H1 (cell line): ENCODE data around the gene ALPK3. TPM values are rescaled to one million over a fixed set of nuclear protein-coding genes. Genes with fewer than 3 reads are reported as not detected.

Experiments
- CTCF ChIA-PET: fragments of 300-600 bp; sonication (Branson Sonifier 250); formaldehyde crosslinking; loops from one replicate; lab custom pipeline; 2021; ENCODE audit not compliant: partially characterized antibody; lab: Charles Lee
- POLR2A ChIA-PET: fragments of 300-600 bp; sonication (Branson Sonifier 250); formaldehyde crosslinking; loops from one replicate; lab custom pipeline; 2021; ENCODE audit warnings: inconsistent platforms; ENCODE audit not compliant: partially characterized antibody; lab: Charles Lee
- DNase-seq, 2 experiments: peaks; one replicate each; pipeline versions ENCODE4 v3.0.0 to v3.0.0-alpha.2; 2010 to 2022; ENCODE audit warnings: low spot score in 2 of 2, low read depth in 1 of 2, mixed read lengths in 1 of 2
- FAIRE-seq: peaks from 2 replicates; lab custom pipeline; 2011; peaks lifted over from hg19 to GRCh38; lab: Jason Lieb, UNC
- H2AFZ ChIP-seq: 2 replicates; pipeline ENCODE4 v1.8.1; 2012; ENCODE audit warnings: low read length, inconsistent platforms
- H2AK5ac ChIP-seq: 2 replicates; pipeline ENCODE4 v1.6.1; 2013; ENCODE audit warnings: low read depth, low read length
- H2BK120ac ChIP-seq: replicated peaks from 2 replicates; pipeline ENCODE3; 2013; ENCODE audit warnings: low read depth, low read length, inconsistent platforms
- H2BK12ac ChIP-seq: 2 replicates; pipeline ENCODE4 v1.6.1; 2013; ENCODE audit warnings: low read depth, low read length
- H2BK15ac ChIP-seq: 2 replicates; pipeline ENCODE4 v1.6.1; 2013; ENCODE audit warnings: low read length
- H2BK20ac ChIP-seq: 2 replicates; pipeline ENCODE4 v1.6.1; 2013; ENCODE audit warnings: low read length
- H2BK5ac ChIP-seq: 2 replicates; pipeline ENCODE4 v1.6.1; 2013; ENCODE audit warnings: low read depth, low read length
- H3K14ac ChIP-seq: 2 replicates; pipeline ENCODE4 v1.6.1; 2013; ENCODE audit warnings: inconsistent platforms; ENCODE audit not compliant: insufficient read length
- H3K18ac ChIP-seq: 2 replicates; pipeline ENCODE4 v1.6.1; 2013; ENCODE audit warnings: low read length; ENCODE audit errors: extremely low read depth
- H3K23ac ChIP-seq: 2 replicates; pipeline ENCODE4 v1.6.1; 2013; ENCODE audit warnings: inconsistent platforms; ENCODE audit not compliant: insufficient read length
- H3K23me2 ChIP-seq: 2 replicates; pipeline ENCODE4 v1.6.1; 2013; ENCODE audit warnings: low read depth, low read length
- H3K27ac ChIP-seq: 2 replicates; pipeline ENCODE4 v1.6.1; 2011; ENCODE audit warnings: low read depth, low read length, inconsistent platforms
- H3K27me3 ChIP-seq, 4 experiments: replicated peaks in 1 of 4; 1 replicate in 1 of 4; 2 replicates in 3 of 4; pipeline versions ENCODE4 v1.6.1 to v1.8.1; 2011 to 2013; ENCODE audit warnings: low read length in 3 of 4, mild to moderate bottlenecking in 3 of 4, inconsistent platforms in 2 of 4, mixed read lengths in 2 of 4, moderate library complexity in 1 of 4; ENCODE audit not compliant: control insufficient read depth in 3 of 4, insufficient read depth in 3 of 4; ENCODE audit errors: extremely low read depth in 1 of 4
- H3K36me3 ChIP-seq, 4 experiments: 2 replicates each; pipeline versions ENCODE4 v1.6.1 to v1.8.1; 2011 to 2013; ENCODE audit warnings: mild to moderate bottlenecking in 4 of 4, low read length in 3 of 4, moderate library complexity in 2 of 4, control low read depth in 1 of 4, inconsistent platforms in 1 of 4; ENCODE audit not compliant: insufficient read depth in 4 of 4, control insufficient read depth in 2 of 4
- H3K4ac ChIP-seq: replicated peaks from 2 replicates; pipeline ENCODE3; 2013; ENCODE audit warnings: low read length, low read depth, mixed read lengths, inconsistent platforms; ENCODE audit not compliant: insufficient read length
- H3K4me1 ChIP-seq, 4 experiments: replicated peaks in 1 of 4; 1 replicate in 1 of 4; 2 replicates in 3 of 4; pipeline versions ENCODE4 v1.6.1 to v1.8.1; 2011 to 2013; ENCODE audit warnings: low read length in 3 of 4, inconsistent platforms in 2 of 4, mixed read lengths in 1 of 4; ENCODE audit not compliant: insufficient read depth in 4 of 4, control insufficient read depth in 3 of 4
- H3K4me2 ChIP-seq, 2 experiments: 2 replicates each; pipeline versions ENCODE4 v1.6.1 to v1.8.1; 2011 to 2013; ENCODE audit warnings: low read depth in 2 of 2, low read length in 2 of 2, control low read depth in 1 of 2, inconsistent platforms in 1 of 2, mild to moderate bottlenecking in 1 of 2; ENCODE audit not compliant: insufficient read depth in 1 of 2
- H3K4me3 ChIP-seq, 4 experiments: fragments of 200-600, 300-600 bp in 1 of 4; sonication (generic), shearing (Covaris generic), sonication (Bioruptor Twin) in 1 of 4; 2 replicates each; pipeline versions ENCODE4 v1.5.1 to v1.8.1; 2011 to 2016; ENCODE audit warnings: low read length in 4 of 4, low read depth in 3 of 4, control low read depth in 2 of 4, inconsistent platforms in 2 of 4, mild to moderate bottlenecking in 2 of 4, mixed read lengths in 1 of 4, moderate library complexity in 1 of 4; ENCODE audit not compliant: insufficient read depth in 2 of 4; ENCODE audit errors: extremely low read depth in 1 of 4
- H3K56ac ChIP-seq: replicated peaks from 2 replicates; pipeline ENCODE3; 2013; ENCODE audit warnings: low read depth, mild to moderate bottlenecking, mixed read lengths, low read length, inconsistent platforms; ENCODE audit not compliant: insufficient read length
- H3K79me1 ChIP-seq: 2 replicates; pipeline ENCODE4 v1.6.1; 2013; ENCODE audit warnings: low read depth, low read length, control low read depth
- H3K79me2 ChIP-seq, 2 experiments: 2 replicates each; pipeline versions ENCODE4 v1.6.1 to v1.8.1; 2012 to 2013; ENCODE audit warnings: low read length in 2 of 2, mild to moderate bottlenecking in 2 of 2, inconsistent platforms in 1 of 2; ENCODE audit not compliant: insufficient read depth in 2 of 2, control insufficient read depth in 1 of 2
- H3K9ac ChIP-seq, 4 experiments: replicated peaks in 1 of 4; 1 replicate in 1 of 4; 2 replicates in 3 of 4; pipeline versions ENCODE4 v1.6.1 to v1.8.1; 2011 to 2013; ENCODE audit warnings: low read depth in 3 of 4, low read length in 3 of 4, control low read depth in 2 of 4, mild to moderate bottlenecking in 2 of 4, moderate library complexity in 2 of 4, inconsistent platforms in 1 of 4; ENCODE audit errors: extremely low read depth in 1 of 4
- H3K9me3 ChIP-seq, 2 experiments: 2 replicates each; pipeline versions ENCODE4 v1.6.1 to v1.8.1; 2012 to 2013; ENCODE audit warnings: mild to moderate bottlenecking in 2 of 2, moderate library complexity in 2 of 2, control low read depth in 1 of 2, inconsistent platforms in 1 of 2, low read depth in 1 of 2, low read length in 1 of 2, mixed read lengths in 1 of 2; ENCODE audit not compliant: insufficient read depth in 2 of 2
- H4K20me1 ChIP-seq, 2 experiments: replicated peaks in 1 of 2; 2 replicates each; pipeline versions ENCODE3 to v1.8.1; 2011 to 2013; ENCODE audit warnings: inconsistent platforms in 2 of 2, low read length in 2 of 2, mild to moderate bottlenecking in 1 of 2; ENCODE audit not compliant: insufficient read depth in 2 of 2, control insufficient read depth in 1 of 2
- H4K5ac ChIP-seq: 2 replicates; pipeline ENCODE4 v1.6.1; 2013; ENCODE audit warnings: low read length, low read depth, mixed read lengths, inconsistent platforms; ENCODE audit not compliant: insufficient read length
- H4K8ac ChIP-seq: 2 replicates; pipeline ENCODE4 v1.8.0; 2013; ENCODE audit warnings: mild to moderate bottlenecking, moderate library complexity, low read length, inconsistent platforms; ENCODE audit not compliant: insufficient read depth; ENCODE audit errors: extremely low read depth
- H4K91ac ChIP-seq: replicated peaks from 2 replicates; pipeline ENCODE3; 2013; ENCODE audit warnings: low read length, mixed read lengths, inconsistent platforms; ENCODE audit not compliant: insufficient read length
- BCL11A ChIP-seq, 2 experiments: IDR thresholded peaks; one replicate each; pipeline ENCODE4 v1.6.1; 2011; ENCODE audit warnings: low read depth in 2 of 2, low read length in 2 of 2, mild to moderate bottlenecking in 2 of 2
- EGR1 ChIP-seq: IDR thresholded peaks from 2 replicates; pipeline ENCODE4 v1.6.1; 2011; ENCODE audit warnings: low read depth, low read length, borderline replicate concordance
- KDM1A ChIP-seq: fragments of 200-600, 300-600 bp; sonication (generic); IDR thresholded peaks from 2 replicates; pipeline ENCODE4 v1.7.1; 2016; ENCODE audit warnings: mild to moderate bottlenecking, low read length, borderline replicate concordance
- NANOG ChIP-seq: IDR thresholded peaks from 2 replicates; pipeline ENCODE4 v1.6.1; 2011; ENCODE audit warnings: low read length, low read depth, mild to moderate bottlenecking, inconsistent platforms; ENCODE audit not compliant: insufficient read depth, poor library complexity, severe bottlenecking
- whole genome bisulfite sequencing, 2 experiments: shearing (Covaris generic) in 1 of 2; methylation state at CpG; one replicate each; pipeline versions ENCODE4 v1.1.6 to v1.1.7; 2013 to 2015; ENCODE audit warnings: low lambda C conversion rate in 2 of 2, mixed read lengths in 2 of 2, inconsistent platforms in 1 of 2, low coverage in 1 of 2, missing lambda C conversion rate in 1 of 2; ENCODE audit not compliant: insufficient replicate concordance in 2 of 2, insufficient coverage in 1 of 2, insufficient read length in 1 of 2; ENCODE audit errors: extremely low coverage in 1 of 2, missing lambda C conversion rate in 1 of 2; 5-methylcytosine and 5-hydroxymethylcytosine counted together
- polyA plus RNA-seq, 7 experiments: library from polyadenylated mRNA; depleted of rRNA in 3 of 7; stranded (reverse) in 5 of 7; unstranded in 2 of 7; fragments of >200 nt in 5 of 7; fragments of 200-250 nt in 2 of 7; gene quantifications; 1 replicate in 5 of 7; 2 replicates in 1 of 7; 4 replicates in 1 of 7; pipeline versions ENCODE4 v1.2.1 to v1.2.3, GENCODE V29; 2011 to 2013; ENCODE audit warnings: missing spikeins in 2 of 7, mixed read lengths in 2 of 7
- total RNA-seq: library from RNA; stranded (reverse); fragmentation: NEBNext Ultra II Directional; extraction: Animal tissue kit (Norgen Biotek cat#: 25700); gene quantifications from 2 replicates; pipeline ENCODE4 v1.2.1, GENCODE V29; 2021

ALPK3 gene
- total and polyA plus RNA-seq, 2 of the 8 experiments (the other 6 are each of a cell fraction or from before 2014, with no cell fraction given) = 4.4 to 19.2 TPM

DNA sequence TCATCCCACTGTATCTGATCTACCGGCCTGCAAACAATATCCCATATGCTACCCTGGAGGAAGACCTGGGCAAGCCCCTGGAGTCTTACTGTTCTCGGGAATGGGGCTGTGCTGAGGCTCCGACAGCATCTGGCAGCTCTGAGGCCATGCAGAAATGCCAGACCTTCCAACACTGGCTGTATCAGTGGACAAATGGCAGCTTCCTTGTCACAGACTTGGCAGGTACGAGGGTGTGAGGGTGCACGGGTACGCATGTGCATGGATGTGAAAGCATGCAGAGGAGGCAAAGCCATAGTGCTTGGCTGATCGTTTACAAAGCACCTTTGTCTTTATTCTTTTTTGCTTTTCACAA, 47.3 kb downstream of the ALPK3 start:
- FAIRE-seq (no peak), DNase-seq (no peak)
- Histone ChIP-seq H2BK5ac (no peak overlapping the region), H3K36me3 (no peaks in the 10 kb centered on the region; a peak in 2 of 8 replicates), H4K91ac (no peak overlapping the region), H2AK5ac (no peak overlapping the region), H3K27me3 (no peaks in the 10 kb centered on the region), H3K79me2 (no peaks in the 10 kb centered on the region), H2BK20ac (no peak overlapping the region), H3K4ac (no peak overlapping the region), H3K56ac (no peak overlapping the region), H3K9me3 (no peaks in the 10 kb centered on the region), H4K5ac (no peak overlapping the region), H3K27ac (no peak overlapping the region), H3K18ac (no peak overlapping the region), H2BK15ac (no peak overlapping the region), H2BK120ac (no peak overlapping the region), H3K4me2 (no peak overlapping the region), H3K23me2 (no peaks in the 10 kb centered on the region), H3K23ac (no peak overlapping the region), H3K14ac (no peak overlapping the region), H3K79me1 (no peaks in the 10 kb centered on the region), H3K4me3 (no peak overlapping the region), H2BK12ac (no peak overlapping the region), H4K8ac (no peak overlapping the region), H3K9ac (no peak overlapping the region), H3K4me1 (no peaks in the 10 kb centered on the region), H4K20me1 (peaks cover 0 to 3% of the 10 kb centered on the region in 2 experiments), H2AFZ (no peak overlapping the region)
- ChIA-PET POLR2A (interaction anchor here (1.4 to 1.6 kb wide), 2 partner anchors 10 to 13 kb away, joined by 4 to 7 read pairs; no protein-coding TSS in a partner anchor), CTCF (interaction anchor here (0.8 to 7.8 kb wide), 20 partner anchors 8 to 276 kb away, joined by 3 to 74 read pairs (median 5); no protein-coding TSS in a partner anchor)
- whole genome bisulfite sequencing, 2 experiments = 93% methylated on average over 7 of the region's 7 CpGs; no CpG with 5 or more reads in 1 of the 2 experiments
- TF ChIP-seq BCL11A (IDR thresholded peaks at IDR 0.05; ENCODE audit: low read depth in 2 of 2, low read length in 2 of 2) (no peak), EGR1 (no peak), KDM1A (no peak), NANOG (no peak)
